Kidney tubule cell (primary cell): ENCODE results near the gene GTF2F1.
"Not testable (repeated sequence)": the region's sequence is repeated elsewhere in the genome, so short reads cannot be mapped to it uniquely, and the experiment has no call there.

ENCODE experiments used
- DNase-seq: peaks from one replicate; pipeline ENCODE4 v3.0.0-alpha.2; 2018; ENCODE audit warnings: low spot score

Gene GTF2F1

GRCh38 chr19:6384381-6384780 lies 8.6 kb downstream of the GTF2F1 start:
- DNase-seq = no peak

- DNase-seq = no peak
Observed at GRCh38 chr19:6383188-6383587, 9.8 kb downstream of the GTF2F1 start.

GRCh38 chr19:6381030-6381750 lies 11.8 kb downstream of the GTF2F1 start:
- no peak for DNase-seq

- DNase-seq = no peak
Observed at GRCh38 chr19:6379744-6380143, 13.2 kb downstream of the GTF2F1 start.

GRCh38 chr19:6378486-6378885 lies 14.5 kb downstream of the GTF2F1 start:
- DNase-seq = no peak

- peak; percentile 77 for DNase-seq
Observed at GRCh38 chr19:6378041-6378440, 14.9 kb downstream of the GTF2F1 start.

- no peak for DNase-seq
Observed at GRCh38 chr19:6376512-6377190, 16.3 kb downstream of the GTF2F1 start.

- no peak for DNase-seq
Observed at GRCh38 chr19:6375411-6376010, 17.5 kb downstream of the GTF2F1 start, which contains the start of gene PSPN. Gene PSPN (minus strand): TSS chr19:6375933. CDS start chr19:6375849, 84 bp downstream.

GRCh38 chr19:6374711-6375410 lies 18.1 kb downstream of the GTF2F1 start:
- DNase-seq = no peak

- no peak for DNase-seq
Observed at GRCh38 chr19:6374161-6374709, 18.7 kb downstream of the GTF2F1 start.

- no peak for DNase-seq
Observed at GRCh38 chr19:6373813-6374108, 19.2 kb downstream of the GTF2F1 start.

GRCh38 chr19:6373096-6373812 lies 19.7 kb downstream of the GTF2F1 start:
- DNase-seq = peak; percentile 96

GRCh38 chr19:6372594-6373095 lies 20.3 kb downstream of the GTF2F1 start, which contains the start of gene ALKBH7:
Gene ALKBH7 (plus strand): TSS chr19:6372794. CDS start chr19:6372821, 27 bp downstream.
- DNase-seq = peak; percentile 100

GRCh38 chr19:6364353-6364752 lies 28.6 kb downstream of the GTF2F1 start:
- DNase-seq = no peak

- DNase-seq = peak; percentile 25
Observed at GRCh38 chr19:6362351-6362801, 30.6 kb downstream of the GTF2F1 start.

- DNase-seq = no peak
Observed at GRCh38 chr19:6362027-6362350, 31.0 kb downstream of the GTF2F1 start.

- DNase-seq = not testable (repeated sequence)
Observed at GRCh38 chr19:6360857-6361216, 32.1 kb downstream of the GTF2F1 start.

GRCh38 chr19:6360445-6360844 lies 32.5 kb downstream of the GTF2F1 start:
- DNase-seq = not testable (repeated sequence)

GRCh38 chr19:6359568-6360341 lies 33.2 kb downstream of the GTF2F1 start:
- DNase-seq = no peak

- DNase-seq = peak; percentile 30
Observed at GRCh38 chr19:6358003-6358402, 35.0 kb downstream of the GTF2F1 start.

GRCh38 chr19:6357174-6357573 lies 35.8 kb downstream of the GTF2F1 start:
- DNase-seq = no peak
